Activated T-helper 9 cell treated with anti-CD3 and anti-CD28 coated beads, Interleukin-2, amount 50 U/mL, for 16 hours (primary cell): ENCODE data around the gene SULT1C2.

Experiments
- DNase-seq: peaks from one replicate; pipeline ENCODE4 v3.0.0-alpha.2; 2020; ENCODE audit warnings: low read depth

SULT1C2 gene

GRCh38 chr2:108297436-108298141 is 8.9 kb downstream of the SULT1C2 start:
- DNase-seq: no peak

GRCh38 chr2:108301558-108301957 is 12.9 kb downstream of the SULT1C2 start:
- DNase-seq: no peak

GRCh38 chr2:108304975-108305374 is 16.3 kb downstream of the SULT1C2 start:
- no peak for DNase-seq

GRCh38 chr2:108305901-108306300 is 17.2 kb downstream of the SULT1C2 start:
- no peak for DNase-seq

- no peak for DNase-seq
These were observed 21.2 kb downstream of the SULT1C2 start for GRCh38 chr2:108309903-108310302.

GRCh38 chr2:108314586-108315296 is 26.0 kb downstream of the SULT1C2 start:
- no peak for DNase-seq

- no peak for DNase-seq
These were observed 26.8 kb downstream of the SULT1C2 start for GRCh38 chr2:108315444-108315934.

- no peak for DNase-seq
These were observed 27.3 kb downstream of the SULT1C2 start for GRCh38 chr2:108316033-108316432.

GRCh38 chr2:108316461-108317258 is 28.0 kb downstream of the SULT1C2 start:
- no peak for DNase-seq

- no peak for DNase-seq
These were observed 31.7 kb downstream of the SULT1C2 start for GRCh38 chr2:108320326-108320922.

- DNase-seq: no peak
These were observed 34.9 kb downstream of the SULT1C2 start for GRCh38 chr2:108323619-108324018.

GRCh38 chr2:108324531-108325255 is 36.0 kb downstream of the SULT1C2 start:
- no peak for DNase-seq

GRCh38 chr2:108325756-108326155 is 37.1 kb downstream of the SULT1C2 start:
- DNase-seq: no peak

- DNase-seq: no peak
These were observed 41.1 kb downstream of the SULT1C2 start for GRCh38 chr2:108329771-108330170.

GRCh38 chr2:108330979-108331378 is 42.3 kb downstream of the SULT1C2 start:
- DNase-seq: no peak

GRCh38 chr2:108345951-108346350 is 57.3 kb downstream of the SULT1C2 start:
- no peak for DNase-seq

- DNase-seq: no peak
These were observed 58.1 kb downstream of the SULT1C2 start for GRCh38 chr2:108346827-108347226.

- no peak for DNase-seq
These were observed 59.1 kb downstream of the SULT1C2 start for GRCh38 chr2:108347786-108348185.

- DNase-seq: no peak
These were observed 60.3 kb downstream of the SULT1C2 start for GRCh38 chr2:108348816-108349570.

- no peak for DNase-seq
These were observed 60.9 kb downstream of the SULT1C2 start for GRCh38 chr2:108349571-108349928.

- DNase-seq: no peak
These were observed 63.2 kb downstream of the SULT1C2 start for GRCh38 chr2:108351889-108352288.
